Spleen (tissue), 11 donors: ENCODE measurements around the gene NLGN1. TPM values are rescaled to one million over a fixed set of nuclear protein-coding genes. Genes with fewer than 3 reads are reported as not detected.

Experiments
- DNase-seq: peaks from one replicate; pipeline ENCODE4 v3.0.0-alpha.2; 2020
- H3K27ac ChIP-seq, 8 donors: fragments of 200-600 bp; sonication (generic) in 7 of 8; 1 replicate in 4 of 8; 2 replicates in 4 of 8; pipeline versions ENCODE4 v1.5.0 to v1.8.0; 2016 to 2021; ENCODE audit warnings: inconsistent platforms in 4 of 8, mild to moderate bottlenecking in 4 of 8, moderate library complexity in 1 of 8
- H3K27me3 ChIP-seq, 7 donors: fragments of 200-600 bp; sonication (generic) in 6 of 7; replicated peaks in 1 of 7; 1 replicate in 4 of 7; 2 replicates in 3 of 7; pipeline versions ENCODE4 v1.5.0 to v1.8.0; 2016 to 2021; ENCODE audit warnings: inconsistent platforms in 3 of 7, mild to moderate bottlenecking in 1 of 7
- H3K36me3 ChIP-seq, 6 donors: fragments of 200-600 bp; sonication (generic) in 5 of 6; 1 replicate in 4 of 6; 2 replicates in 2 of 6; pipeline versions ENCODE4 v1.5.0 to v1.8.0; 2016 to 2021; ENCODE audit warnings: inconsistent platforms in 2 of 6
- H3K4me1 ChIP-seq, 6 donors: fragments of 200-600 bp; sonication (generic) in 5 of 6; 1 replicate in 3 of 6; 2 replicates in 3 of 6; pipeline versions ENCODE4 v1.5.0 to v1.8.0; 2016 to 2021; ENCODE audit warnings: inconsistent platforms in 3 of 6
- H3K4me3 ChIP-seq, 8 donors: fragments of 200-600 bp; sonication (generic) in 7 of 8; 1 replicate in 4 of 8; 2 replicates in 4 of 8; pipeline versions ENCODE4 v1.5.0 to v1.8.0; 2016 to 2021; ENCODE audit warnings: inconsistent platforms in 4 of 8, mild to moderate bottlenecking in 4 of 8, moderate library complexity in 2 of 8
- H3K9me3 ChIP-seq, 8 donors: fragments of 200-600 bp; sonication (generic) in 7 of 8; 1 replicate in 4 of 8; 2 replicates in 4 of 8; pipeline versions ENCODE4 v1.5.0 to v1.8.0; 2016 to 2021; ENCODE audit warnings: inconsistent platforms in 4 of 8
- POLR2A ChIP-seq, 3 donors: fragments of 450-650 bp; IDR thresholded peaks; one replicate each; pipeline ENCODE4 v1.5.1; 2017; ENCODE audit warnings: antibody characterized with exemption in 3 of 3, mild to moderate bottlenecking in 1 of 3
- POLR2AphosphoS5 ChIP-seq, 3 donors: sonication (generic); formaldehyde crosslinking; IDR thresholded peaks; one replicate each; pipeline ENCODE4 v1.5.1; 2017; ENCODE audit warnings: antibody characterized with exemption in 3 of 3
- WGBS, 5 donors: extraction: QIAGEN DNeasy Blood & Tissue Kit in 3 of 5; methylation state at CpG; one replicate each; pipeline versions ENCODE4 v1.1.5 to v1.1.7; 2013 to 2018; 5-methylcytosine and 5-hydroxymethylcytosine counted together
- intact Hi-C: fragments of 100-400 bp; cut with DNase I; formaldehyde crosslinking; loops from one replicate; pipeline ENCODE4 v1.15.0; 2023; ENCODE audit warnings: low total_unique reads
- polyA plus RNA-seq, 3 donors: library from polyadenylated mRNA; stranded (reverse); fragments of 200-250 nt; gene quantifications; one replicate each; pipeline ENCODE4 v1.2.1, GENCODE V29; 2013
- total RNA-seq, 7 donors: library from RNA; depleted of rRNA in 3 of 7; stranded (reverse); fragments of >200 nt in 3 of 7; fragmentation: NEBNext Ultra II Directional in 4 of 7; extraction: Animal tissue kit (Norgen Biotek cat#: 25700) in 4 of 7; gene quantifications; one replicate each; pipeline versions ENCODE4 v1.1.0 to v1.2.1, GENCODE V29; 2016 to 2021
- TF ChIP-seq, protein P1 (sequence below), 11 experiments: fragments of 200-600 bp in 7 of 11; fragments of 450-650 bp in 4 of 11; sonication (generic) in 4 of 11; IDR thresholded peaks in 8 of 11; conservative IDR thresholded peaks in 3 of 11; 1 replicate in 7 of 11; 2 replicates in 4 of 11; pipeline versions ENCODE4 v1.4.0 to v1.8.0; 2016 to 2021; ENCODE audit warnings: antibody characterized with exemption in 11 of 11, inconsistent platforms in 4 of 11, mild to moderate bottlenecking in 1 of 11
- donor health status: healthy with polysubstance abuse.
- donor health status: DM: no; HTN: no; CAD: no; lungs with moderate emphysema.
- donor health status: DM: no; HTN: no; CAD: no.
- donor health status: Bipolar disorder and iron deficiency.
- donor health status: healthy.
- donor health status: DM: no; HTN: no; CAD: no.
- donor health status: DM: yes; HTN: yes; CAD: no.

Gene NLGN1
- total and polyA plus RNA-seq, 10 donors: 0.03 to 0.13 (median 0.03) TPM; not detected in 7

DNA sequence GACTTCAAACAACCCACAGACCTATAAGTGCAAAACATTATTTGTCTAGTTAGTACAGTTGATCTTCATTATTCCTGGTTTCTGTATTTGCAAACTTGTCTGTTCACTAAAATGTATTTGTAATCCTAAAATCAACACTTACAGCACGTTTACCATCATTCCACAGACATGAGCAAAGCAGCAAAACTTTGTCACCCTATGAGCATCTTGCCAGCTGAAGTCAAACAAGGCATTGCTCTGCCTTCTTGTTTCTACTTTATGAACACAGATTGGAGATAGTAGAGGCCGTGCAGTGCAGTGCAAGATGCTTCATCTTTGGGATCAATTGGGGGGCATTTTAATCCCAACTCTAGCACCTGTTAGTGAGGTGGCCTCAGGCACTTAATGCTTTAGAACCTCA lies 202.1 kb downstream of the NLGN1 start:
- H3K27me3 ChIP-seq: no peaks in the 10 kb centered on the region
- TF ChIP-seq POLR2AphosphoS5 (IDR thresholded peaks at IDR 0.05) (no peak), POLR2A (IDR thresholded peaks at IDR 0.05) (no peak)
- TF ChIP-seq, protein P1, sequence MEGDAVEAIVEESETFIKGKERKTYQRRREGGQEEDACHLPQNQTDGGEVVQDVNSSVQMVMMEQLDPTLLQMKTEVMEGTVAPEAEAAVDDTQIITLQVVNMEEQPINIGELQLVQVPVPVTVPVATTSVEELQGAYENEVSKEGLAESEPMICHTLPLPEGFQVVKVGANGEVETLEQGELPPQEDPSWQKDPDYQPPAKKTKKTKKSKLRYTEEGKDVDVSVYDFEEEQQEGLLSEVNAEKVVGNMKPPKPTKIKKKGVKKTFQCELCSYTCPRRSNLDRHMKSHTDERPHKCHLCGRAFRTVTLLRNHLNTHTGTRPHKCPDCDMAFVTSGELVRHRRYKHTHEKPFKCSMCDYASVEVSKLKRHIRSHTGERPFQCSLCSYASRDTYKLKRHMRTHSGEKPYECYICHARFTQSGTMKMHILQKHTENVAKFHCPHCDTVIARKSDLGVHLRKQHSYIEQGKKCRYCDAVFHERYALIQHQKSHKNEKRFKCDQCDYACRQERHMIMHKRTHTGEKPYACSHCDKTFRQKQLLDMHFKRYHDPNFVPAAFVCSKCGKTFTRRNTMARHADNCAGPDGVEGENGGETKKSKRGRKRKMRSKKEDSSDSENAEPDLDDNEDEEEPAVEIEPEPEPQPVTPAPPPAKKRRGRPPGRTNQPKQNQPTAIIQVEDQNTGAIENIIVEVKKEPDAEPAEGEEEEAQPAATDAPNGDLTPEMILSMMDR (IDR thresholded peaks at IDR 0.05 in 8 of 11, conservative IDR thresholded peaks at IDR 0.05 in 3 of 11): no peak
- no peaks in the 10 kb centered on the region for H3K4me1 ChIP-seq
- no peaks in the 10 kb centered on the region for H3K9me3 ChIP-seq
- intact Hi-C loops: no loop called here
- no peaks in the 10 kb centered on the region for H3K36me3 ChIP-seq
- 56 to 78% (median 67%) methylated on average over 2 of the region's 2 CpGs for WGBS, 5 donors
- H3K27ac ChIP-seq: no peak overlapping the region
- DNase-seq: no peak
- no peak overlapping the region for H3K4me3 ChIP-seq

DNA sequence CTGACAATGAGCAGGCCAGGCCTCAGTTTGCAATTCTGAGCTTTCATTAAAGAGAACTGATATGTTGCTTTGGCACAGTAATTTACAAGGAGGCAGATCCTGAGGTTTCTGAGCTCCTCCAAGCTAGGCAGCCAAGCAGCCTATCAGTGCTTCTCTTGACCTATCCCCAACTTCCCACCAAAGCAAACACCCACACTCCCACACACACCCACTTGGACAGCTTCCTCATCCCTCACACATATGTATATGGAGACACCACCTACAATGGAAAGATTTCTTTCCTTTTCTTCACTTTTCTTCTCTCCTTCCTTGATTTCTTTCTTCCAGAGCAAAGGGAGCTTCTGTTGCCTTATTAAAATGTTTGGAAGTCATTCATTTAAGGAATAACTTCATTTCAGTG lies 217.0 kb downstream of the NLGN1 start:
- DNase-seq: no peak
- Histone ChIP-seq H3K36me3 (no peaks in the 10 kb centered on the region), H3K27me3 (no peaks in the 10 kb centered on the region), H3K4me1 (no peaks in the 10 kb centered on the region), H3K4me3 (no peak overlapping the region), H3K27ac (no peak overlapping the region), H3K9me3 (peaks cover 0 to 4% (median 0%) of the 10 kb centered on the region in 8 donors)
- TF ChIP-seq, protein P1 (IDR thresholded peaks at IDR 0.05 in 8 of 11, conservative IDR thresholded peaks at IDR 0.05 in 3 of 11): no peak
- no peak for TF ChIP-seq POLR2AphosphoS5 (IDR thresholded peaks at IDR 0.05)
- no peak for TF ChIP-seq POLR2A (IDR thresholded peaks at IDR 0.05)
- intact Hi-C loops: no loop called here

DNA sequence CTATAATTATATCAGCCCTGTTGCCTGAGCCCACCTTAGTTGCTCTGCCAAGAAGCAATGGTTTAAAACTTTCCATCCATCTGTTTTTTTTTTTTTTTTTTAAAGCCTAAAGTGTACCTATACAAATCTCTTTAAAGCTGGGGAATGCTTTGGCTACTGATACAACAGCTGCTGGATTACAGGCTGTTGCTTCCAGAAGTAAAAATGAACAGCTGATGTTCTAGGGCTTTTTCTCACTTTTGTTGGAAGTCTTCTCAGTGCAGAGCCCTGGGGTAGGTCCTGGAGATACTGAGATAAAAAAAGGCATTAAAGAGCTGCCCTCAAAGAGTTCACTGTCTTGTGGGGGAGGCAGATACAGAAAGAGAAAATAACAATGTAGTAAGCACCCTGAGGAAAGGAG lies 218.1 kb downstream of the NLGN1 start:
- TF ChIP-seq, protein P1 (IDR thresholded peaks at IDR 0.05 in 8 of 11, conservative IDR thresholded peaks at IDR 0.05 in 3 of 11): no peak
- TF ChIP-seq POLR2AphosphoS5 (IDR thresholded peaks at IDR 0.05) (no peak), POLR2A (IDR thresholded peaks at IDR 0.05) (no peak)
- Histone ChIP-seq H3K9me3 (peaks cover 0 to 4% (median 0%) of the 10 kb centered on the region in 8 donors), H3K4me1 (no peaks in the 10 kb centered on the region), H3K27me3 (no peaks in the 10 kb centered on the region), H3K36me3 (no peaks in the 10 kb centered on the region), H3K27ac (no peak overlapping the region), H3K4me3 (no peak overlapping the region)
- DNase-seq: no peak
- intact Hi-C loops: no loop called here

DNA sequence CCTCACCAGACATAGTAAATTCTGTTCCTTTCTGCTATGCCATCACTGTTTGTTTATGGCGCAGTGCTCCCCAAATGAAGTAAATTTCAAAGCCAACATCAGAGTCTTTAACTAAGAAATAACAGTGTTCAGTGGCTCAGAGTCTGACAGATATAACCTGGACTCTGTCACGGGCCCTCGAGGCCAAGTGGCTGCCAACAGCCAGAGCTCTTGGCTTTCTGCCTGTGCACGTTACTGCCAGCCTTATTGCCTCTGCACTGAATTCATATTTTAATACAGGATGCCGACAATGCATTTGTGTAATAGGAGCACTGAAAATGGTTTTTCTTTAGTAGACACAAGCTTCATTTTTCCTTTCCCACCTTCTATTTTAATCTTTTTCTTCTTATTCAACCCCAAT lies 219.9 kb downstream of the NLGN1 start:
- Histone ChIP-seq H3K27ac (no peak overlapping the region), H3K4me1 (no peaks in the 10 kb centered on the region), H3K36me3 (no peaks in the 10 kb centered on the region), H3K4me3 (no peak overlapping the region), H3K9me3 (peaks cover 0 to under 1% (median 0%) of the 10 kb centered on the region in 8 donors), H3K27me3 (no peaks in the 10 kb centered on the region)
- DNase-seq: no peak
- 72 to 94% (median 82%) methylated on average over 5 of the region's 5 CpGs for WGBS, 5 donors
- intact Hi-C loops: no loop called here
- no peak for TF ChIP-seq POLR2AphosphoS5 (IDR thresholded peaks at IDR 0.05)

DNA sequence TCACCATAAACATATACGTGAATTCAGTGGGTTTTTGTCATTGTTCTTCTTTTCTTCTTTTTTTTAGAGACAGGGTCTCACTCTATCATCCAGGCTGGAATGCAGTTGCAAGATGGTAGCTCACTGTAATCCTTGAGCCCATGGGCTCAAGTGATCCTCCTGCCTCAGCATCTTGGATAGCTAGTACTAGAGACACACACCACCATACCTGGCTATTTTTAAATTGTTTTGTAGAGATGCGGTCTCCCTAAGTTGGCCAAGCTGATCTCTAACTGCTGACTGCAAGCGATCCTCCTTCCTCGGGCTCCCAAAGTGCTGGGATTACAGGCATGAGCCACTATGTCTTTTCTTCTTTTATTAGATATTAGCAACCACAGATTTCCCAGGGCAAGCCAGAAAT lies 220.6 kb downstream of the NLGN1 start:
- H3K9me3 ChIP-seq: no peaks in the 10 kb centered on the region
- H3K27ac ChIP-seq: no peak overlapping the region
- DNase-seq: no peak
- H3K4me3 ChIP-seq: no peak overlapping the region
- no peaks in the 10 kb centered on the region for H3K4me1 ChIP-seq
- 89 to 97% (median 94%) methylated on average over 4 of the region's 4 CpGs for WGBS, 5 donors
- no peaks in the 10 kb centered on the region for H3K36me3 ChIP-seq
- TF ChIP-seq, protein P1 (IDR thresholded peaks at IDR 0.05 in 8 of 11, conservative IDR thresholded peaks at IDR 0.05 in 3 of 11): no peak
- TF ChIP-seq POLR2A (IDR thresholded peaks at IDR 0.05) (no peak), POLR2AphosphoS5 (IDR thresholded peaks at IDR 0.05) (no peak)
- intact Hi-C loops: no loop called here
- no peaks in the 10 kb centered on the region for H3K27me3 ChIP-seq
